Measurements from ENCODE around the gene AUTS2.

AUTS2 gene

GRCh38 chr7:70498232-70498992 is 900.1 kb downstream of the AUTS2 start:
- DNase-seq, result no peak

GRCh38 chr7:70500261-70500660 is 902.0 kb downstream of the AUTS2 start:
- no peak for DNase-seq

GRCh38 chr7:70502117-70502863 is 904.0 kb downstream of the AUTS2 start:
- DNase-seq, result no peak

GRCh38 chr7:70504254-70504653 is 906.0 kb downstream of the AUTS2 start:
- DNase-seq, result no peak

- DNase-seq, result no peak
These were observed 907.2 kb downstream of the AUTS2 start for GRCh38 chr7:70505468-70505867.

GRCh38 chr7:70505886-70506285 is 907.6 kb downstream of the AUTS2 start:
- no peak for DNase-seq

GRCh38 chr7:70506434-70506833 is 908.2 kb downstream of the AUTS2 start:
- DNase-seq, result no peak

- no peak for DNase-seq
These were observed 913.9 kb downstream of the AUTS2 start for GRCh38 chr7:70512144-70512543.

- DNase-seq, result no peak
These were observed 914.5 kb downstream of the AUTS2 start for GRCh38 chr7:70512761-70513160.

GRCh38 chr7:70520611-70521010 is 922.3 kb downstream of the AUTS2 start:
- DNase-seq, result no peak

GRCh38 chr7:70523249-70523988 is 925.1 kb downstream of the AUTS2 start:
- no peak for DNase-seq

GRCh38 chr7:70523989-70524351 is 925.7 kb downstream of the AUTS2 start:
- no peak for DNase-seq

GRCh38 chr7:70525991-70526390 is 927.7 kb downstream of the AUTS2 start:
- no peak for DNase-seq

GRCh38 chr7:70527520-70528115 is 929.3 kb downstream of the AUTS2 start:
- no peak for DNase-seq

- no peak for DNase-seq
These were observed 931.2 kb downstream of the AUTS2 start for GRCh38 chr7:70529436-70529835.

GRCh38 chr7:70529914-70530585 is 931.8 kb downstream of the AUTS2 start:
- DNase-seq, result no peak

- DNase-seq, result no peak
These were observed 935.3 kb downstream of the AUTS2 start for GRCh38 chr7:70533614-70534013.

GRCh38 chr7:70539205-70539604 is 940.9 kb downstream of the AUTS2 start:
- DNase-seq, result no peak

- no peak for DNase-seq
These were observed 941.3 kb downstream of the AUTS2 start for GRCh38 chr7:70539617-70540016.

GRCh38 chr7:70540641-70541040 is 942.4 kb downstream of the AUTS2 start:
- DNase-seq, result no peak

- no peak for DNase-seq
These were observed 944.6 kb downstream of the AUTS2 start for GRCh38 chr7:70542750-70543376.

- DNase-seq, result no peak
These were observed 945.7 kb downstream of the AUTS2 start for GRCh38 chr7:70544016-70544415.
